ENCODE results near the gene RIPOR3. TPM values are rescaled to one million over a fixed set of nuclear protein-coding genes. Genes with fewer than 3 reads are reported as not detected.

The RIPOR3 gene
- polyA plus RNA-seq, 1 donor (not counting 4 experiments of a cell fraction or from before 2014, with no cell fraction given) = 0.10 TPM

DNA sequence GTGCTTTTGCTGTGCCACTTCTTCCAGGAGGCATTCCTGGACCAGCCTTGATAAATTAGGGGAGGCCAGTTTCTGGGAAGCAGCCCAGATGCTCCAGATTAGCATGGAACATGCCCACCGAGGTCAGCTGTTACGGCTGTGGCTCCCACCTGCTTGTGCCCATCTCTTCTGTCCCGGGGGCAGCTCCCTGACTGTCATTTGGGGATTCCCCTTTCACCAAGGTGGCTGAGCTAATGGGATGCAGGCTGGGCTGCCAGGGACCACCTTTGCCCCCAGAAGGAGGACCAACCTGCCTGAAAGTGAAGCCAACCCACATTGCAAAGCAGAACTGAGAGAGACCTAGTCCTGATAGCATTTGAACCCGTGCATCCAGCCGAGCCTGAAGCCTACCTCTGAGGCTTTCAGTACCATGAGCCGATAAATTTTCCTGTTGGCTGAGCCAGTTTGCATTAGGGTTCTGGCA lies 95.9 kb downstream of the RIPOR3 start:
- DNase-seq (ENCODE audit: low read depth, low spot score) (no peak), FAIRE-seq (no peak)
- H3K4me1 ChIP-seq (ENCODE audit: control insufficient read depth, extremely low read depth, insufficient read depth, low read length) = peaks cover 8% of the 10 kb centered on the region
- H3K36me3 ChIP-seq (ENCODE audit: control insufficient read depth in 2 of 2, extremely low read depth in 1 of 2, insufficient read depth in 2 of 2, low read length in 2 of 2) = peaks cover under 1 to 2% of the 10 kb centered on the region in 2 experiments
- no peak overlapping the region for H2AFZ ChIP-seq (ENCODE audit: control insufficient read depth, low read length)
- no peaks in the 10 kb centered on the region for H3K9me1 ChIP-seq (ENCODE audit: control insufficient read depth, extremely low read depth, insufficient read depth, low read length)
- H3K4me3 ChIP-seq (ENCODE audit: control insufficient read depth in 2 of 3, extremely low read depth in 1 of 3, insufficient read depth in 2 of 3, low read depth in 1 of 3, low read length in 3 of 3) = no peak overlapping the region
- no peaks in the 10 kb centered on the region for H3K9me3 ChIP-seq (ENCODE audit: control insufficient read depth, low read depth, low read length)
- H3K4me2 ChIP-seq (ENCODE audit: control insufficient read depth, extremely low read depth, insufficient read depth, low read depth, low read length) = no peak overlapping the region
- TF ChIP-seq, protein P1, sequence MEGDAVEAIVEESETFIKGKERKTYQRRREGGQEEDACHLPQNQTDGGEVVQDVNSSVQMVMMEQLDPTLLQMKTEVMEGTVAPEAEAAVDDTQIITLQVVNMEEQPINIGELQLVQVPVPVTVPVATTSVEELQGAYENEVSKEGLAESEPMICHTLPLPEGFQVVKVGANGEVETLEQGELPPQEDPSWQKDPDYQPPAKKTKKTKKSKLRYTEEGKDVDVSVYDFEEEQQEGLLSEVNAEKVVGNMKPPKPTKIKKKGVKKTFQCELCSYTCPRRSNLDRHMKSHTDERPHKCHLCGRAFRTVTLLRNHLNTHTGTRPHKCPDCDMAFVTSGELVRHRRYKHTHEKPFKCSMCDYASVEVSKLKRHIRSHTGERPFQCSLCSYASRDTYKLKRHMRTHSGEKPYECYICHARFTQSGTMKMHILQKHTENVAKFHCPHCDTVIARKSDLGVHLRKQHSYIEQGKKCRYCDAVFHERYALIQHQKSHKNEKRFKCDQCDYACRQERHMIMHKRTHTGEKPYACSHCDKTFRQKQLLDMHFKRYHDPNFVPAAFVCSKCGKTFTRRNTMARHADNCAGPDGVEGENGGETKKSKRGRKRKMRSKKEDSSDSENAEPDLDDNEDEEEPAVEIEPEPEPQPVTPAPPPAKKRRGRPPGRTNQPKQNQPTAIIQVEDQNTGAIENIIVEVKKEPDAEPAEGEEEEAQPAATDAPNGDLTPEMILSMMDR (optimal IDR thresholded peaks at IDR 0.05 in 1 of 3, IDR thresholded peaks at IDR 0.05 in 1 of 3, conservative IDR thresholded peaks at IDR 0.05 in 1 of 3; ENCODE audit: extremely low read depth in 1 of 3, insufficient read depth in 2 of 3, low read length in 3 of 3) = no peak
- no peak for TF ChIP-seq EZH2 (IDR thresholded peaks at IDR 0.05; ENCODE audit: low read length)
- H3K79me2 ChIP-seq (ENCODE audit: control insufficient read depth, insufficient read depth, low read length) = no peaks in the 10 kb centered on the region
- dilution Hi-C loops (cut with MboI; ENCODE audit: extremely low pct_ligation_motif_present, low sequenced_read_pairs) = no loop called here
- peaks cover 4% of the 10 kb centered on the region for H3K27me3 ChIP-seq (ENCODE audit: control insufficient read depth, extremely low read depth, insufficient read depth, low read length)
- no peaks in the 10 kb centered on the region for H4K20me1 ChIP-seq (ENCODE audit: control insufficient read depth, extremely low read depth, insufficient read depth, low read length)
- H3K27ac ChIP-seq (ENCODE audit: control insufficient read depth, insufficient read depth, low read length) = no peak overlapping the region
- H3K9ac ChIP-seq (ENCODE audit: control insufficient read depth, extremely low read depth, insufficient read depth, low read length) = no peak overlapping the region

DNA sequence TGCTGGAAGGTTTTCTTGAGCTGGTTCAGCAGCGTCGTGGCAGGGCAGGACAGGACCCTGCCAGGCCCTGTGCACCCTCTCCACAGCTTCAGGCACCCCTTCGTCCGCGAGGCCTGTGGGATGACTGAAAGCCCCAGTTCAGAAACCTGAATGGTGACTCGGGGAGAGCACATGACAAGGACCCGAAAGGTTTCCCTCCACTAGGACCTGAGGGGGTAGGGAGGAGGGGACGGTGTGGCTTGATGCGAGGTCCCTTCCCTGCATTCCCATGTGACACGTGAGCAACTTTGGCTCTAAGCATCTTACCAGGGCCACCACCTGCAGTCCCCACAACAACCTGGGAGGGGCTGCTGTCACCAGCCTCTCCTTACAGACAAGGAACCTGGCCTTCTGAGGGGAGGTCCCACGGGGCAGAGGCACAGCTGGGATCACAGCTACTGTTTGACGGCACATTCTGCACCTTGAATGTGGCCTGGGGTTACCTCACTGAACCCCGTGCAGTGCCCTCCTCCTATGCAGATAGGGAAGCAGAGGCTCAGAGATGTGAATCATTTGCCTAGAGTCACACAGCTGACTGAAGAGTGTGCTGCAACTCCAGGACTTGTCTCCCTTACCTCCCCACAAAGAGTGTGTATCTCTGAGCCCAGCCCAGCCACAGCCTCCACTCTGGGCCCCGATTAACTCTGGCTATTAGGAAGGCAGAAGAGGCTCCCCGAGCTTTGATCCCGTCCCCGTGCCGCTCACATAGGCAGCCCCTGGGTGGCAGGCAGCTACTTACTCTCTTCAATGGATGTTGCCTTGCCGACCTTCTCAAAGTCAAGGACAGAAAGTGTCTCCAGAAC lies 96.5 kb downstream of the RIPOR3 start:
- TF ChIP-seq EZH2 (IDR thresholded peaks at IDR 0.05; ENCODE audit: low read length) = no peak
- TF ChIP-seq, protein P1 (optimal IDR thresholded peaks at IDR 0.05 in 1 of 3, IDR thresholded peaks at IDR 0.05 in 1 of 3, conservative IDR thresholded peaks at IDR 0.05 in 1 of 3; ENCODE audit: extremely low read depth in 1 of 3, insufficient read depth in 2 of 3, low read length in 3 of 3) = no peak
- Histone ChIP-seq H4K20me1 (ENCODE audit: control insufficient read depth, extremely low read depth, insufficient read depth, low read length) (no peaks in the 10 kb centered on the region), H3K9me3 (ENCODE audit: control insufficient read depth, low read depth, low read length) (no peaks in the 10 kb centered on the region), H3K4me1 (ENCODE audit: control insufficient read depth, extremely low read depth, insufficient read depth, low read length) (peaks cover 8% of the 10 kb centered on the region), H3K36me3 (ENCODE audit: control insufficient read depth in 2 of 2, extremely low read depth in 1 of 2, insufficient read depth in 2 of 2, low read length in 2 of 2) (peaks cover 5 to 6% of the 10 kb centered on the region in 2 experiments), H3K4me3 (ENCODE audit: control insufficient read depth in 2 of 3, extremely low read depth in 1 of 3, insufficient read depth in 2 of 3, low read depth in 1 of 3, low read length in 3 of 3) (no peak overlapping the region), H3K27me3 (ENCODE audit: control insufficient read depth, extremely low read depth, insufficient read depth, low read length) (peaks cover 4% of the 10 kb centered on the region), H3K27ac (ENCODE audit: control insufficient read depth, insufficient read depth, low read length) (no peak overlapping the region), H3K4me2 (ENCODE audit: control insufficient read depth, extremely low read depth, insufficient read depth, low read depth, low read length) (no peak overlapping the region), H3K79me2 (ENCODE audit: control insufficient read depth, insufficient read depth, low read length) (no peaks in the 10 kb centered on the region), H2AFZ (ENCODE audit: control insufficient read depth, low read length) (no peak overlapping the region), H3K9ac (ENCODE audit: control insufficient read depth, extremely low read depth, insufficient read depth, low read length) (no peak overlapping the region), H3K9me1 (ENCODE audit: control insufficient read depth, extremely low read depth, insufficient read depth, low read length) (no peaks in the 10 kb centered on the region)
- dilution Hi-C loops (cut with MboI; ENCODE audit: extremely low pct_ligation_motif_present, low sequenced_read_pairs) = no loop called here
- FAIRE-seq (no peak), DNase-seq (ENCODE audit: low read depth, low spot score) (no peak)
